Uterus (tissue), 2 donors: ENCODE data around the gene WNT11.

Experiments used
- CTCF ChIP-seq, 4 experiments: fragments of 200-600 bp in 2 of 4; fragments of 450-650 bp in 2 of 4; sonication (generic) in 2 of 4; IDR thresholded peaks; one replicate each; pipeline ENCODE4 v1.5.1; 2016 to 2019; ENCODE audit warnings: antibody characterized with exemption in 4 of 4, mild to moderate bottlenecking in 2 of 4, moderate library complexity in 1 of 4
- POLR2A ChIP-seq, 2 donors: fragments of 450-650 bp; IDR thresholded peaks; one replicate each; pipeline ENCODE4 v1.6.1; 2016; ENCODE audit warnings: antibody characterized with exemption in 2 of 2, mild to moderate bottlenecking in 1 of 2, moderate library complexity in 1 of 2

- TF ChIP-seq POLR2A (IDR thresholded peaks at IDR 0.05) (no peak), CTCF (IDR thresholded peaks at IDR 0.05) (no peak)
Observed at GRCh38 chr11:76196849-76197248, 9.5 kb downstream of the WNT11 start.
